K562 (cell line): Measurements from ENCODE around the gene EEF2. TPM values are rescaled to one million over a fixed set of nuclear protein-coding genes. Genes with fewer than 3 reads are reported as not detected.

ENCODE experiments used
- ARID1B ChIP-seq: fragments of 450-650 bp; IDR thresholded peaks from 2 replicates; pipeline ENCODE4 v1.6.1; 2016; ENCODE audit warnings: antibody characterized with exemption, mild to moderate bottlenecking, inconsistent platforms
- ARID4B ChIP-seq: sonication (generic); formaldehyde crosslinking; IDR thresholded peaks from 2 replicates; pipeline ENCODE4 v1.8.0; 2022; ENCODE audit warnings: mild to moderate bottlenecking, missing genetic modification reagents
- EGR1 ChIP-seq: fragments of 450-650 bp; conservative IDR thresholded peaks from 2 replicates; pipeline ENCODE4 v1.6.1; 2017; ENCODE audit warnings: mild to moderate bottlenecking
- FOXM1 ChIP-seq, 2 experiments: fragments of 450-650 bp in 1 of 2; sonication (generic) in 1 of 2; formaldehyde crosslinking in 1 of 2; IDR thresholded peaks; 2 replicates each; pipeline versions ENCODE4 v1.6.1 to v1.9.0; 2017 to 2022; ENCODE audit warnings: low read depth in 2 of 2, mild to moderate bottlenecking in 2 of 2, missing genetic modification reagents in 1 of 2, moderate library complexity in 1 of 2
- FOXP1 ChIP-seq: sonication (generic); formaldehyde crosslinking; IDR thresholded peaks from 2 replicates; pipeline ENCODE4 v1.8.0; 2022; ENCODE audit warnings: mild to moderate bottlenecking, missing genetic modification reagents
- HNRNPH1 ChIP-seq: fragments of 200-400 bp; formaldehyde crosslinking; optimal IDR thresholded peaks from 2 replicates; pipeline ENCODE3; 2017; ENCODE audit warnings: low read depth, mild to moderate bottlenecking, low read length, moderate library complexity
- NCOR1 ChIP-seq: fragments of 450-650 bp; IDR thresholded peaks from 2 replicates; pipeline ENCODE4 v1.6.1; 2016; ENCODE audit warnings: mild to moderate bottlenecking, moderate library complexity
- PHB ChIP-seq: fragments of 250-450 bp; sonication (Bioruptor Pico); IDR thresholded peaks from 2 replicates; pipeline ENCODE4 v1.5.0; 2021
- RB1 ChIP-seq: fragments of 450-650 bp; IDR thresholded peaks from 2 replicates; pipeline ENCODE4 v1.6.1; 2017; ENCODE audit warnings: low read depth, mild to moderate bottlenecking
- SP1 ChIP-seq: sonication (generic); formaldehyde crosslinking; IDR thresholded peaks from 2 replicates; pipeline ENCODE4 v1.8.1; 2022; ENCODE audit warnings: mild to moderate bottlenecking, missing genetic modification reagents
- ZC3H8 ChIP-seq: fragments of 450-650 bp; IDR thresholded peaks from 2 replicates; pipeline ENCODE4 v1.6.1; 2017
- ZNF24 ChIP-seq: fragments of 450-650 bp; IDR thresholded peaks from 2 replicates; pipeline ENCODE4 v1.6.1; 2016
- ZNF274 ChIP-seq: IDR thresholded peaks from 2 replicates; pipeline ENCODE4 v1.6.1; 2011; ENCODE audit warnings: low read depth, mild to moderate bottlenecking, low read length, moderate library complexity, borderline replicate concordance
- ZNF583 ChIP-seq: fragments of 250-450 bp; sonication (Bioruptor Pico); IDR thresholded peaks from 2 replicates; pipeline ENCODE4 v1.4.0; 2020
- polyA plus RNA-seq, 8 experiments: library from polyadenylated mRNA; depleted of rRNA in 4 of 8; stranded (reverse) in 5 of 8; unstranded in 3 of 8; fragments of >200 nt; fragmentation: Nextera tagmentation in 2 of 8; fragmentation: Illumina TruSeq in 1 of 8; extraction: Ambion mirVana in 2 of 8; extraction: Trizol in 1 of 8; gene quantifications; 2 replicates each; pipeline versions ENCODE4 v1.2.1 to v1.2.3, GENCODE V29; 2011 to 2014; ENCODE audit warnings: inconsistent platforms in 1 of 8, missing spikeins in 1 of 8
- total RNA-seq, 7 experiments: library from RNA; depleted of rRNA in 6 of 7; stranded (reverse); fragments of >200 nt in 6 of 7; fragmentation: Illumina TruSeq in 2 of 7; extraction: Trizol in 2 of 7; gene quantifications; 2 replicates each; pipeline versions ENCODE4 v1.2.1 to v1.2.3, GENCODE V29; 2011 to 2021; ENCODE audit warnings: low replicate concordance in 1 of 7
- TF ChIP-seq, protein P1 (sequence below): sonication (generic); formaldehyde crosslinking; IDR thresholded peaks from 2 replicates; pipeline ENCODE4 v1.8.0; 2022; ENCODE audit warnings: missing genetic modification reagents, mild to moderate bottlenecking, moderate library complexity, borderline replicate concordance
- TF ChIP-seq, protein P2 (sequence below), 3 experiments: fragments of 200-800 bp in 1 of 3; sonication (Bioruptor generic) in 1 of 3; sonication (generic) in 1 of 3; formaldehyde crosslinking in 1 of 3; IDR thresholded peaks; 2 replicates each; pipeline versions ENCODE4 v1.6.1 to v1.8.0; 2016 to 2022; ENCODE audit warnings: mild to moderate bottlenecking in 2 of 3, missing compliant biosample characterization in 2 of 3, missing genetic modification characterization in 2 of 3, missing genetic modification reagents in 1 of 3
- TF ChIP-seq, protein P3 (sequence below): fragments of 450-650 bp; formaldehyde crosslinking; IDR thresholded peaks from 2 replicates; pipeline ENCODE4 v1.4.0; 2020; ENCODE audit warnings: mild to moderate bottlenecking, mixed read lengths
- TF ChIP-seq, protein P4 (sequence below): fragments of 250-450 bp; sonication (Bioruptor Pico); IDR thresholded peaks from 2 replicates; pipeline ENCODE4 v1.8.0; 2021; ENCODE audit warnings: borderline replicate concordance, mild to moderate bottlenecking, moderate library complexity; ENCODE audit not compliant: poor library complexity, severe bottlenecking

The EEF2 gene
- total and polyA plus RNA-seq, 9 of the 15 experiments (the other 6 are each of a cell fraction or from before 2014, with no cell fraction given): 372 to 3,003 (median 1,453) TPM

DNA sequence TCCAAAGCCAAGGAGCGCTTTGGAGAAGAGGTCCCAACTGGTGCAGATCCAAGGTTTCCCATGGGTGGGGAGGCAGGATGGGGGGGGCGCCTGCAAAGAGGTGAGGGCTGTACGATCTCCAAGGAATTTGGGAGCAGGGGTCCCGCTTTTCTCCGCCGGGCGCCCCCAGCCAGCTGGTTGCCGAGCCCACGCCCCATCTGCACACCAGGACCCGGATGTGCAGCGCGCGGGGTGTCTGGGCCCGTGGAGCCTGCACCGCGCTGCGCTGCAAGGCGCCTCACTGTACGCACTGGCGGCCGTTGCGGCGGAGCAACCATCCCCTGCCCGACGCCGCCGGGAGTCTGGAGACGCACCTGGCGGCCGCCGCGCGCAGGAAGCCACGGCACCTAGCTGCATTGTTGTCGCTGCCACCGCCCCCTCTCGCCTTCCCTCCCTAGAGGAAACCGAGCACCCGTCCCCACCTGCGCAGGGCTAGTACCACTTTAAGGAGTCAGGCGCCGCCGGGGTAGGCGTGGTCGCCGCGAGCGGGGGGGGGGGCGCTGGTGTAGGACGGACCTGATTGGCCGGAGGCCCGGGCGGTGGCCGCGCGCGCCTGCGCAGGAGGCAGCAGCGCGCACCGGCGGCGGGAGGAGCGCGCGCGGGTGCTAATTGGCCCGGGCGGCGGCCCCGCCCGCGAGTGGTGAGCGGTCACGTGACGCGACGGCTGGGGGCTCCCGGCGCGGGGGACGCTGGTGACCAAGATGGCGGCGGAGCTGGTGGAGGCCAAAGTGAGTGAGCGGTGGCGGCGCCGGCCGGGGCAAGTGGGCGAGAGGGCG is 22.0 kb upstream of the EEF2 start, which contains the start of gene PIAS4 (continued):
- TF ChIP-seq, protein P1, sequence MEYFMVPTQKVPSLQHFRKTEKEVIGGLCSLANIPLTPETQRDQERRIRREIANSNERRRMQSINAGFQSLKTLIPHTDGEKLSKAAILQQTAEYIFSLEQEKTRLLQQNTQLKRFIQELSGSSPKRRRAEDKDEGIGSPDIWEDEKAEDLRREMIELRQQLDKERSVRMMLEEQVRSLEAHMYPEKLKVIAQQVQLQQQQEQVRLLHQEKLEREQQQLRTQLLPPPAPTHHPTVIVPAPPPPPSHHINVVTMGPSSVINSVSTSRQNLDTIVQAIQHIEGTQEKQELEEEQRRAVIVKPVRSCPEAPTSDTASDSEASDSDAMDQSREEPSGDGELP (CRISPR knock-in tag): peak; percentile 95
- TF ChIP-seq NCOR1: no peak
- TF ChIP-seq ARID4B (CRISPR knock-in tag): peak; percentile 73
- TF ChIP-seq PHB (CRISPR knock-in tag): peak; percentile 86; the same call in 1 of the 2 replicates
- no peak for TF ChIP-seq ZC3H8
- 0 out of 2 replicates have a peak, but pooled peaks have one; percentile 33 for TF ChIP-seq ZNF583 (CRISPR knock-in tag)
- TF ChIP-seq ARID1B: 0 out of 2 replicates have a peak, but pooled peaks have one; percentile 6
- peak; percentile 34; the same call in 1 of the 2 replicates for TF ChIP-seq ZNF24
- TF ChIP-seq EGR1: peak; percentile 53; the same call in 1 of the 2 replicates
- peak; percentile 85 for TF ChIP-seq RB1
- TF ChIP-seq, protein P2, sequence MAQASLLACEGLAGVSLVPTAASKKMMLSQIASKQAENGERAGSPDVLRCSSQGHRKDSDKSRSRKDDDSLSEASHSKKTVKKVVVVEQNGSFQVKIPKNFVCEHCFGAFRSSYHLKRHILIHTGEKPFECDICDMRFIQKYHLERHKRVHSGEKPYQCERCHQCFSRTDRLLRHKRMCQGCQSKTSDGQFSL (CRISPR knock-in tag; IDR thresholded peaks at IDR 0.05): peak; percentile 89
- TF ChIP-seq, protein P2 (tag; IDR thresholded peaks at IDR 0.05): peak in 1 of 2 experiments; percentile 84; a peak in 2 of 4 replicates
- TF ChIP-seq, protein P3, sequence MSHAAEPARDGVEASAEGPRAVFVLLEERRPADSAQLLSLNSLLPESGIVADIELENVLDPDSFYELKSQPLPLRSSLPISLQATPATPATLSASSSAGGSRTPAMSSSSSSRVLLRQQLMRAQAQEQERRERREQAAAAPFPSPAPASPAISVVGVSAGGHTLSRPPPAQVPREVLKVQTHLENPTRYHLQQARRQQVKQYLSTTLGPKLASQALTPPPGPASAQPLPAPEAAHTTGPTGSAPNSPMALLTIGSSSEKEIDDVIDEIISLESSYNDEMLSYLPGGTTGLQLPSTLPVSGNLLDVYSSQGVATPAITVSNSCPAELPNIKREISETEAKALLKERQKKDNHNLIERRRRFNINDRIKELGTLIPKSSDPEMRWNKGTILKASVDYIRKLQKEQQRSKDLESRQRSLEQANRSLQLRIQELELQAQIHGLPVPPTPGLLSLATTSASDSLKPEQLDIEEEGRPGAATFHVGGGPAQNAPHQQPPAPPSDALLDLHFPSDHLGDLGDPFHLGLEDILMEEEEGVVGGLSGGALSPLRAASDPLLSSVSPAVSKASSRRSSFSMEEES (CRISPR knock-in tag): peak; percentile 99
- TF ChIP-seq, protein P4, sequence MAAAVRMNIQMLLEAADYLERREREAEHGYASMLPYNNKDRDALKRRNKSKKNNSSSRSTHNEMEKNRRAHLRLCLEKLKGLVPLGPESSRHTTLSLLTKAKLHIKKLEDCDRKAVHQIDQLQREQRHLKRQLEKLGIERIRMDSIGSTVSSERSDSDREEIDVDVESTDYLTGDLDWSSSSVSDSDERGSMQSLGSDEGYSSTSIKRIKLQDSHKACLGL (CRISPR knock-in tag): no peak
- TF ChIP-seq FOXP1 (CRISPR knock-in tag): 0 out of 2 replicates have a peak, but pooled peaks have one; percentile 75
- no peak for TF ChIP-seq ZNF274
- TF ChIP-seq HNRNPH1: no peak
- peak; percentile 90 for TF ChIP-seq SP1 (CRISPR knock-in tag)
- TF ChIP-seq FOXM1 (IDR thresholded peaks at IDR 0.05; ENCODE audit: low read depth): no peak
- TF ChIP-seq FOXM1 (CRISPR knock-in tag; IDR thresholded peaks at IDR 0.05; ENCODE audit: low read depth): 0 out of 2 replicates have a peak, but pooled peaks have one; percentile 71
